OCI-LY3 (cell line): Measurements from ENCODE around the gene KRT36.

ENCODE experiments used
- H2AFZ ChIP-seq: fragments of 200-600, 300-600 bp; shearing (Covaris generic); 2 replicates; pipeline ENCODE4 v1.6.0; 2014; ENCODE audit warnings: antibody characterized with exemption, low read depth, low read length
- H3K27ac ChIP-seq: fragments of 200-600, 300-600 bp; sonication (generic); 2 replicates; pipeline ENCODE4 v1.5.1; 2014; ENCODE audit warnings: mild to moderate bottlenecking, low read length, moderate library complexity, mixed read lengths
- H3K27me3 ChIP-seq: fragments of 200-600, 300-600 bp; sonication (generic); 2 replicates; pipeline ENCODE4 v1.6.1; 2014; ENCODE audit warnings: low read depth, low read length, mixed read lengths
- H3K36me3 ChIP-seq: fragments of 200-600, 300-600 bp; sonication (generic); replicated peaks from 2 replicates; pipeline ENCODE3; 2014; ENCODE audit warnings: low read depth, low read length, mixed read lengths
- H3K4me1 ChIP-seq: fragments of 300-600, 200-600 bp; sonication (generic); 2 replicates; pipeline ENCODE4 v1.6.1; 2014; ENCODE audit warnings: low read length, mixed read lengths
- H3K4me2 ChIP-seq: fragments of 200-600, 300-600 bp; sonication (generic); 2 replicates; pipeline ENCODE4 v1.6.1; 2014; ENCODE audit warnings: low read length, mixed read lengths
- H3K4me3 ChIP-seq: fragments of 300-600, 200-600 bp; sonication (generic); 2 replicates; pipeline ENCODE4 v1.5.1; 2014; ENCODE audit warnings: antibody characterized with exemption, mild to moderate bottlenecking, low read length, moderate library complexity
- H3K79me2 ChIP-seq: fragments of 300-600, 200-600 bp; shearing (Covaris generic); 2 replicates; pipeline ENCODE4 v1.6.1; 2014; ENCODE audit warnings: mild to moderate bottlenecking, low read length, mixed read lengths
- H3K9ac ChIP-seq: fragments of 300-600, 200-600 bp; shearing (Covaris generic); 2 replicates; pipeline ENCODE4 v1.6.0; 2014; ENCODE audit warnings: mild to moderate bottlenecking, low read length, moderate library complexity
- H3K9me3 ChIP-seq: fragments of 200-600, 300-600 bp; shearing (Covaris generic); 2 replicates; pipeline ENCODE4 v1.6.1; 2014; ENCODE audit warnings: low read length, mixed read lengths; ENCODE audit not compliant: insufficient read depth
- H4K20me1 ChIP-seq: fragments of 200-600, 300-600 bp; sonication (generic); 2 replicates; pipeline ENCODE4 v1.6.1; 2016; ENCODE audit warnings: low read length, mixed read lengths; ENCODE audit not compliant: insufficient read depth
- CTCF ChIP-seq: fragments of 200-600, 300-600 bp; sonication (generic); IDR thresholded peaks from 2 replicates; pipeline ENCODE4 v1.5.1; 2014; ENCODE audit warnings: antibody characterized with exemption, low read length, low read depth
- EZH2phosphoT487 ChIP-seq: fragments of 200-600 bp; shearing (Covaris generic); IDR thresholded peaks from 2 replicates; pipeline ENCODE4 v1.6.1; 2018; ENCODE audit warnings: antibody characterized with exemption, mixed run types, low read depth

Gene KRT36

GRCh38 chr17:41537614-41537954, 47.9 kb upstream of the KRT36 start:
- Histone ChIP-seq H3K9me3 (no peaks in the 10 kb centered on the region), H3K4me2 (no peak overlapping the region), H3K4me3 (no peak overlapping the region), H4K20me1 (no peaks in the 10 kb centered on the region), H2AFZ (no peak overlapping the region), H3K9ac (no peak overlapping the region), H3K27ac (no peak overlapping the region), H3K36me3 (no peaks in the 10 kb centered on the region), H3K79me2 (no peaks in the 10 kb centered on the region), H3K4me1 (peaks cover 8% of the 10 kb centered on the region; the same call in 1 of the 2 replicates), H3K27me3 (0 out of 2 replicates have a peak, but pooled peaks cover under 1% of the 10 kb centered on the region)
- TF ChIP-seq CTCF (no peak), EZH2phosphoT487 (no peak)

GRCh38 chr17:41536741-41537613, 47.3 kb upstream of the KRT36 start:
- H3K4me1 ChIP-seq = peaks cover 8% of the 10 kb centered on the region; the same call in 1 of the 2 replicates
- H3K9ac ChIP-seq = no peak overlapping the region
- no peak overlapping the region for H3K27ac ChIP-seq
- peaks cover 6% of the 10 kb centered on the region; the same call in 1 of the 2 replicates for H3K27me3 ChIP-seq
- no peaks in the 10 kb centered on the region for H3K36me3 ChIP-seq
- H2AFZ ChIP-seq = no peak overlapping the region
- TF ChIP-seq EZH2phosphoT487 = no peak
- no peak for TF ChIP-seq CTCF
- H3K4me3 ChIP-seq = no peak overlapping the region
- no peaks in the 10 kb centered on the region for H3K9me3 ChIP-seq
- no peaks in the 10 kb centered on the region for H4K20me1 ChIP-seq
- no peaks in the 10 kb centered on the region for H3K79me2 ChIP-seq
- no peak overlapping the region for H3K4me2 ChIP-seq

GRCh38 chr17:41535764-41536481, 46.2 kb upstream of the KRT36 start:
- no peak overlapping the region for H3K9ac ChIP-seq
- no peak overlapping the region for H3K4me2 ChIP-seq
- peaks cover 8% of the 10 kb centered on the region; the same call in 1 of the 2 replicates for H3K4me1 ChIP-seq
- no peaks in the 10 kb centered on the region for H3K36me3 ChIP-seq
- no peaks in the 10 kb centered on the region for H3K9me3 ChIP-seq
- H3K27ac ChIP-seq = no peak overlapping the region
- TF ChIP-seq CTCF (no peak), EZH2phosphoT487 (no peak)
- H3K79me2 ChIP-seq = no peaks in the 10 kb centered on the region
- no peak overlapping the region for H2AFZ ChIP-seq
- no peak overlapping the region for H3K4me3 ChIP-seq
- no peaks in the 10 kb centered on the region for H4K20me1 ChIP-seq
- H3K27me3 ChIP-seq = peaks cover 14% of the 10 kb centered on the region; the same call in 1 of the 2 replicates
